ENCODE measurements around the gene RAVER2. TPM values are rescaled to one million over a fixed set of nuclear protein-coding genes. Genes with fewer than 3 reads are reported as not detected.

The RAVER2 gene
- total and polyA plus RNA-seq, 12 donors = 4.1 to 30.6 (median 20.6) TPM

DNA sequence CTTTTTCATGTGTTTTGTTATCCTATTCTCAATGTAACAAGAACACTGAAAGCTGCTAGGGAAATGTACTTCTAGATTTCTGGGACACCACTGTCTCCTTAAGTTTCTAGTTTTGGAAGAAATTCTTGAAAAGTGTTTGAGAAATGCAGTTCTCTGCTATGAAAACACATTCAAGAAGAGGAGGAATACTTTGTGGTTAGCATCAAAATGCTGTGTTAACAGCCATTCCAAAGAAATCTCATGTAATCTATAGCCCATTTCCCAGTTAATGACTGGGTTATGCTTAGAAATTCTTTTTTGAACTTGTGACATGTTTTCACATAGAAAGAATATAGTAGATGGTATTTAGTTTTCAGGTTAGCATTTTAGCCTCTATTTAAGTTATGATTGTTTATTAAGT, 6.0 kb downstream of the RAVER2 start:
- no peak for DNase-seq
- Histone ChIP-seq H3K36me3 (no peaks in the 10 kb centered on the region), H3K27me3 (no peaks in the 10 kb centered on the region), H3K4me3 (no peak overlapping the region), H3K27ac (no peak overlapping the region), H3K4me1 (peaks cover 4 to 67% (median 33%) of the 10 kb centered on the region in 9 donors), H3K9me3 (no peaks in the 10 kb centered on the region)
- intact Hi-C loops (cut with DNase I) = no loop called here
- no peak for ATAC-seq
- TF ChIP-seq, protein P1, sequence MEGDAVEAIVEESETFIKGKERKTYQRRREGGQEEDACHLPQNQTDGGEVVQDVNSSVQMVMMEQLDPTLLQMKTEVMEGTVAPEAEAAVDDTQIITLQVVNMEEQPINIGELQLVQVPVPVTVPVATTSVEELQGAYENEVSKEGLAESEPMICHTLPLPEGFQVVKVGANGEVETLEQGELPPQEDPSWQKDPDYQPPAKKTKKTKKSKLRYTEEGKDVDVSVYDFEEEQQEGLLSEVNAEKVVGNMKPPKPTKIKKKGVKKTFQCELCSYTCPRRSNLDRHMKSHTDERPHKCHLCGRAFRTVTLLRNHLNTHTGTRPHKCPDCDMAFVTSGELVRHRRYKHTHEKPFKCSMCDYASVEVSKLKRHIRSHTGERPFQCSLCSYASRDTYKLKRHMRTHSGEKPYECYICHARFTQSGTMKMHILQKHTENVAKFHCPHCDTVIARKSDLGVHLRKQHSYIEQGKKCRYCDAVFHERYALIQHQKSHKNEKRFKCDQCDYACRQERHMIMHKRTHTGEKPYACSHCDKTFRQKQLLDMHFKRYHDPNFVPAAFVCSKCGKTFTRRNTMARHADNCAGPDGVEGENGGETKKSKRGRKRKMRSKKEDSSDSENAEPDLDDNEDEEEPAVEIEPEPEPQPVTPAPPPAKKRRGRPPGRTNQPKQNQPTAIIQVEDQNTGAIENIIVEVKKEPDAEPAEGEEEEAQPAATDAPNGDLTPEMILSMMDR (IDR thresholded peaks at IDR 0.05) = no peak

DNA sequence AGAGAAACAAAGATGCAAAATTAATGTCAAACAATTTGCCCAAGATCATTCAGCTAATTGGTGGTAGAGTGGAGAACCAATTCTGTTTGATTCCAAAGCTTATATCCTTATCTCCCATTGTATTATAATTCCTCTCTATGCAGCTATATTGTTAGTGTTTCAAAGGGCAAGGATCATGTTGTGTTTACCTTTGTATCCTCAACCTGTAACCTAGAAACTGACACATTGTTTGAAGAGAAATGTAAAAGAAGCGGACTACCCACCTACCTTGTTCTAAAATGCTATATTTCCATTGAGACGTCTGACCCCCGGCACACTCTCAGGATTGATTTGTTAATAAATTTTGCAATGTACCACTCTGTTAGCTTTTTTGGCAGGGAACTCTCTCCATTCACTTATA, 9.3 kb downstream of the RAVER2 start:
- TF ChIP-seq, protein P1 (IDR thresholded peaks at IDR 0.05) = no peak
- no peak for ATAC-seq
- Histone ChIP-seq H3K27ac (peak overlapping the region in 1 of 10 donors; percentile 68), H3K27me3 (no peaks in the 10 kb centered on the region), H3K9me3 (peaks cover 0 to 10% (median 0%) of the 10 kb centered on the region in 11 donors), H3K36me3 (no peaks in the 10 kb centered on the region), H3K4me1 (peaks cover 4 to 56% (median 31%) of the 10 kb centered on the region in 9 donors), H3K4me3 (no peak overlapping the region)
- 97 to 98% methylated on average over 3 of the region's 3 CpGs for WGBS, 2 donors
- intact Hi-C loops (cut with DNase I) = no loop called here
- DNase-seq = no peak

DNA sequence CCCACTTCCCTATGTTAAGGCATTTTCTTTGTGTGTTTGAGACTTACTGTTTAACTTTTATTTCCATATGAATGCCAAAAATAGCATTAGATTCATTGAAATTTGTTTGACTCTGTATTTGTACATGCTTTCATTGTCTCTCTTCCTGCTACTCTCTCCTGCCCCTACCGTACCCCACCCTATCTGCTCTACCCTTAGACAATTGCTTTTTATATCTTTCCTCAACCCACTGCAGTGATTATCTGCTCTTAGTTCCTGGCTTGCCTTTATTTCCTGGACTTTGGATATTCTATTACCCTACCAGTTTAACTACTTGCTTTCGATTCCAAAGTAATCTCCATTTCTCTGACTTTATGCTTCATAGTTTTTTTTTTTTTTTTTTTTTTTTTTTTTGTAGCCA, 10.5 kb downstream of the RAVER2 start:
- ATAC-seq = peak; percentile 72 to 90 (median 88)
- Histone ChIP-seq H3K9me3 (peaks cover 0 to 10% (median 0%) of the 10 kb centered on the region in 11 donors), H3K4me3 (no peak overlapping the region), H3K36me3 (no peaks in the 10 kb centered on the region), H3K27ac (peak overlapping the region in 8 of 10 donors; percentile 1 to 68 (median 43)), H3K27me3 (no peaks in the 10 kb centered on the region), H3K4me1 (peaks cover 4 to 56% (median 33%) of the 10 kb centered on the region in 9 donors)
- TF ChIP-seq, protein P1 (IDR thresholded peaks at IDR 0.05) = peak in 1 of 9 donors; percentile 16
- DNase-seq = no peak
- intact Hi-C loops (cut with DNase I) = loop anchor here in 1 of 10 donors (5.0 kb wide), 1 partner anchor 67 kb away; no protein-coding TSS in a partner anchor
- WGBS, 2 donors = 25 to 28% methylated on average over 2 of the region's 2 CpGs

DNA sequence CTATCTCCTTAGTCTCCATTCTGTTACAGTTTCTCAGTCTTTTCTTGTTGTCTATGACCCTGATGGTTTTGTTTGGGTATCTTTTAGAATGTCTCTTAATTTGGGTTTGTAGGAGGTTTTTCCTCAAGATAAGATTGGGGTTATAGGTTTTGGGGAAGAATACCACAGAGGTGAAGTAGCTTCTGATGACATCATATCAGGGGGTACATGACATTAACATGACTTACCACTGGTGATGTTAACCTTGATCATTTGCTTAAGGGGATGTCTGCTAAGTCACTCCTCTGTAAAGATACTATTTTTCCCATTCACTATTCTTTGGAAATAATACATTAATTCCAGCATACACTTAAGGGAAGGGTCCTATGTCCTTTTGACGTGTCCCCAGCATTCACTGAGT, 11.9 kb downstream of the RAVER2 start:
- 81 to 87% methylated on average over 1 of the region's 1 CpG for WGBS, 2 donors

More for the DNA sequence above, 11.9 kb downstream of the RAVER2 start:
- Histone ChIP-seq H3K27ac (peak overlapping the region in 1 of 10 donors; percentile 33), H3K36me3 (no peaks in the 10 kb centered on the region), H3K27me3 (no peaks in the 10 kb centered on the region), H3K9me3 (peaks cover 0 to 10% (median 0%) of the 10 kb centered on the region in 11 donors), H3K4me3 (no peak overlapping the region), H3K4me1 (peaks cover 4 to 50% (median 33%) of the 10 kb centered on the region in 9 donors)
- intact Hi-C loops (cut with DNase I) = loop anchor here in 1 of 10 donors (5.0 kb wide), 1 partner anchor 66 kb away; no protein-coding TSS in a partner anchor
- TF ChIP-seq, protein P1 (IDR thresholded peaks at IDR 0.05) = no peak
- ATAC-seq = no peak
- no peak for DNase-seq

Data from heart right ventricle (tissue), 16 donors.